Fibroblast of peridontal ligament (primary cell): Measurements from ENCODE around the gene ZFYVE28.
A peak's percentile ranks its signal among the peaks of the same experiment; 100 is the strongest.
"Not testable (repeated sequence)": the region's sequence is repeated elsewhere in the genome, so short reads cannot be mapped to it uniquely, and the experiment has no call there.

ENCODE experiments used
- DNase-seq: peaks from one replicate; pipeline ENCODE4 v3.0.0-alpha.2; 2010; ENCODE audit errors: extremely low read depth

Gene ZFYVE28

DNA sequence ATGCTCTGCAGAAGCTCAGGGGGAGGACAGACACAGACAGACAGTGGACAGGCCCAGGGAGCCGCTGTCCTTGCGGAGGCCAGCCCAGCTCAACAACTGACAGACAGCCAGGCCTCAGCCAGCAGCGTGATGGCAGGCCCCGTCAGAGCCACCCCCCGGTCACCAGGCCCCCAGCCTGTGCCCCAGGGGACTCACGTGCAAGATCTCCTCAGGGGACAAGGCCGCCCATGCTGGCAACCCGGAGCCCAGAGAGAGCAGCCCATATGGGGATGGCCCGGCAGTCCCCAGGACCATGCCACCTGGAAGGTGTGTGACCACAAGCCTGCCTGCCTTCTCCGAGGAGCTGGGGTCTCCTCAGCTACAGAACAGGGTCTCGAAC is 128.5 kb downstream of the ZFYVE28 start:
- DNase-seq: no peak

DNA sequence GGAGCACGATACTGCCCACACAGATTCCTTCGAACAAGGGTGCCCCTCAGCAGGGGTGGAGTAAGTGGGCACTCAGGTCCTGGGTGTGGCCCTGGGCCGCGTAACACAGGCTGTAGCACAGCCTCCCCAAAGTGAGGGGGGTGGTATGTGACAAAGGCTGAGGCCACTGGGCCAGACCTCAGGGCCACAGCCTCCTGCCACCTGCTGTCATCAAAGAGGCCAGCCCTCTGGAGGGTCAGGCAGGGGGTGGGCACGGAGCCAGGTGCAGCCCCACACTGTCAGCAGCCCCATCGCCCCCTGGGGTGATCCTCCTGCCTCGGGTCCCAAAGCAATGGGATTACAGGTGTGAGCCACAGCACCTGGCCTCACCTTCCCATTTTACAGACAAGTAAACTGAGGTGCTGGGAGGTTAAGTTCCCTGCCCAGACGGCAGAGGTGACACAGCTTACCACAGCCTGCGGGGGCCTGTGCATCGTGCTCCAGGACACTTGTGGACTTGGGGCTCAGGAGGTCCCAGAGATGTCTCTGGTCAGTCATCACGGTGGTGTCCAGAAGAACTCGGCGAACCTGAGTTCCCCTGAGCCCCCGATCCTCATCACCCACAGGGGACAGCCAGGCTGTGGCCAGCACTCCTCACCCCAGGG is 129.0 kb downstream of the ZFYVE28 start:
- DNase-seq: no peak

DNA sequence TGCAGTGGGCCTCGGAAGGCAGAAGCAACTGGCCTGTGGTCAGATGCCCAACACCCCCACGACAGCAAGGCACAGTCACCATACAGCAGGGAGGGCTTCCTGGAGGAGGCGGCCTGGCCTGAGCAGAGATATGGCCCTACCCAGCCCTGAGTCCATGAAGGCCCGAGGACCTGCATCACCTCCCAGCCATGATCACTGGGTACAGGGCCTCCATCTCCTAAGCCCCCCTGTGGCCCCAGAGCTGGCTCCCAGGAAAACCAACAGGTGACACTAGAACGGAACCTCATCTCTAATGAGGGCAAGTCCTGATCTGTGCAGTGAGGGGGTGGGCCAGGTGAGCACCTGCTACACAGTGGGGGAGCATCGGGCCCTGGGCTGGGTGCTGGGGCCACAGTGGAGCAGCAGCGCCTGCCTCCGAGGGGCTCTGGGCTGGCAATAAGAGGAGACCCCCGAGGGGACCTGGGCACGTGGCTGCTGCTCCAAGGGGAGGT is 130.3 kb downstream of the ZFYVE28 start:
- no peak for DNase-seq

DNA sequence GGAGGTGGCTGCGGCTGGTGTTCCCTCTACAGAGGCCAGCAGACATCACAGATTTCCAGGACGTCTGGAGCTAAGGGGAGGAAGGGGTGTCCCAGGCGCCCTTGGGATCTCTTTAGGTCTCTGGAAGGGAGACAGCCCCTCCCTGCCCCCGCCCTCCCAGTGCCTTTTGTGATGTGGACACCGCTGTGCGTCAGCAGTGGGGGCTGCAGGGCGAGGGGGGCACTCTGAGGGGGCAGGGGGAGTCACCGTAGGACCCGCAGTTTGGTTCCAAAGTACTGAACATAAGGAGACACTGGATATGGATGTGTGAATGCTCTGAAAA is 130.9 kb downstream of the ZFYVE28 start:
- DNase-seq: no peak

DNA sequence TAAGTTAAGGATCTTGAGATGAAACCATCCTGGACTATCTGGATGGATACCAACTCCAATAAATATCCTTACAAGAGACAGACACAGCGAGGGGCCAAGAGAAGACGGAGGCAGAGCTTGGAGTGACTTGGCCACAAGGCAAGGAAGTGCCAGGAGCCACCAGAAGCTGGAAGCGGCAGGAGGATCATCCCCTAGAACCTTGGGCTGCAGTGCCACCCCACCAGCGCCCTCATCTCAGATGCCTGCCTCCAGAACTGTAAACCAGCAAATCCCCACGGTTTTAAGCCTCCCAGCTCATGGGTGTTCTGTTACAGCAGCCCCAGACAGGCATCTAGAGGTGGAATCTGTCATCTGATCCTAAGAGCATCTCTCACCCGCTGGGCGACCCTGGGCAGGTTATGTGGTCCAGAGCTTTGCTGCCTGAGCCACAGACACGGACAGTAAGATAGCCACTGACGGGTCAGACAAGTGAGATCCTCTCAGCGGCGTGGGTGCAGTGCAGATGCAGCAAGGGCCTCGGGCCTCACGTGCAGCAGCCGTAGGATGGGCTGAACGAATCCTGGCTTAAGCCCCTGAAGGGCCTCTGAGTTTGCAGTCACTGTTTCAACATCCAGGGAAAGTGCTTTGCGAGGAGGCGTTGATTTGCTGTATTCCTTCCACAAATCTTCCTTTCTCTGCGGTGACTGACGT is 131.4 kb downstream of the ZFYVE28 start:
- no peak for DNase-seq

DNA sequence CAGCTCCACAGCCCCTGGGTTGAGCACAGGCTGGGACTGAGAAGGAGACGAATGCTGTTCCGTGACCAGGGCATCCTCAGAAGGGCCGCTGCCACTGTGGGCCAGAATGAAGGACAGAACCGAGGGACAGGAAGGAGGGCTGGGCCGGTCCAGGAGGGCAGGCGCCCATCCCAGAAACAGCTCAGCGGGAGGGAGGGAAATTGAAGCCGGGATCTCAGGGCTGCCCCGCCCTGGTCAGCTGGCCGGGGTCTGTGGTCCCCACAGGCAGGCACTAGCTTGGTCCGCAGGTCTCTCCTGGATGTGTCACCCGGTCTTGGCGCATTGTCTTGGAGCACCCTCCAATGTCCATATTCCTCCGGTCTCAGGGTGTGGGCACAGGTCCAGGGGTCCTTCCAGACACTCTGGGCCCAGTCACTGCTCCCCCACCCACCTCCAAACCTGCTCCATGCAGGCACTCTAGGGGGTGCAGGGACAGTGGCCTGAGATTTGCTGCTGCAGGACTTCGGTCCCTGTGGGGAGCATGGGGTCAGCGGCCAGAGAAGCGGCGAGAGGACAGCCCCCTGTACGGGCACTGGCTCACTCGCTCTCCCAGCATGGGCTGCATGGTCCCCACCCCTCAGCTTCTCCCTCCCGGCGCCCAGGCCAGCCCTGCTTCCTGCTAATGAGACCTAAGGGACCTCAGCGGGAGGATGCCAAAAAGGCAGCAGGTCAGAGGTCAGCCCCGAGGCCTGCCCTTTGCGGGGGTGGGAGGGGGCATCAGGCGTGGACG is 132.6 kb downstream of the ZFYVE28 start:
- no peak for DNase-seq

DNA sequence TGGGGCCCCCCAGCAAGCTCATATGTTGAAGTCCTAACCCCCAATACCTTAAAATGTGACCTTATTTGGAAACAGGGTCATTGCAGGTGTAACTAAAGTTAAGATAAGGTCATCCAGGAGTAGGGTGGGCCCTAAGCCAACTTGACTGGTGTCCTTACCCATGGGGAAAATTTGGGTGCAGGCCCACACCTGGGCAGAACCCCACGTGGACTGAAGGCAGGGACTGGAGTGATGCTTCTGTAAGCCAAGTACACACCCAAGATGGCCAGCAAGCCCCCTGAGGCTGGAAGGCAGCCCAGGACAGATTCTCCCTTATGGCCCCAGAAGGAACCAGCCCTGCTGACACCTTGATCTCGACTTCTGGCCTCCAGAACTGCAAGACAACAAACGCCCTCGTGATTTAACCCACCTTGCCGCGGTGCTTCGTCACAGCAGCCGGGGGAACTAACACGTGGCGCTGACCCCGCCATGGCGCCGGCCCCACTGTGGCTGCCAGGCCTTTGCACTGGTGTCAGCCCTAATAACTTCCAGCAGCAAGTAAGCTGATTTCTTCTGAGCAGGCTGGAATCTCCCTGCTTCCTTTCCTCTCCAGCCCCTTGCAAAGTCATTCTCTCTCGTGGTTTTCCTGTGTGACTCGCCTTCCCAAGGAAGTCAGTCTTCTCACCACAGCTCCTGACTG is 133.4 kb downstream of the ZFYVE28 start:
- DNase-seq: peak; percentile 43

DNA sequence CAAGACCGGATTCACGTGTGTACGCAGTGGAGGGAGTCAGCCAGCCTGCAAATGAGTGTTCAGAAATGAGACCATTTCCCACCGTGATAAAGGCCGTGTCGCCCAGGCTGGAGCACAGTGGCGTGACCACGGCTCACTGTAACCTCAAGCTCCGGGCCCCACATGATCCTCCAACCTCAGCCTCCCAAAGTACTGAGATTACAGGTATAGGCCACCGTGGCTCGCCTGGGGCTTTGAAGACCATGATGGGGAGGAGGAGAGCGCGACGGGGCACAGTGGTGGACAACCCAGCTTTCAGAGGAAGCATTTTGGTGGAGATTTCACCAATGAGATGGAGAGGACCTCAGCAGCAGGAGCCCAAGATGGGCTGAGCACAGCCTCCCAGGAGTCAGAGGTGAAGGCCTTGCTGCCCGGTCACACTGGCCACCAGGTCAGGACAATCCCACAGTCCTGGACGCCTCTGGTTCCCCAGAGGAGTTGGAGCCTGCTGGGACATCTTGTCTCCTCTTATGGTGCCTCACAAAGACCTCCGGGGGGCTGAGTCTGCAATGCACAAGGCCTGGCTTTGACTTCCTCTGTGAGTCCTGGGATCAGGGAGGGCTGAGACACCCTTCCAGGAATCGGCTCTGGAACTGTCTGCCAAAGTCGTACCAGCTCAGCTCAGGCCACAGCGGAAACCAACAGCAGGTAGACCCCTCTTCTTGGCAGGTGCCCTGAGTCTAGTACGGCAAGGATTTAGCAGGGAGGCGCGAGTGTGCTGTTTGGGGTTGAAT is 134.1 kb downstream of the ZFYVE28 start:
- DNase-seq: no peak

DNA sequence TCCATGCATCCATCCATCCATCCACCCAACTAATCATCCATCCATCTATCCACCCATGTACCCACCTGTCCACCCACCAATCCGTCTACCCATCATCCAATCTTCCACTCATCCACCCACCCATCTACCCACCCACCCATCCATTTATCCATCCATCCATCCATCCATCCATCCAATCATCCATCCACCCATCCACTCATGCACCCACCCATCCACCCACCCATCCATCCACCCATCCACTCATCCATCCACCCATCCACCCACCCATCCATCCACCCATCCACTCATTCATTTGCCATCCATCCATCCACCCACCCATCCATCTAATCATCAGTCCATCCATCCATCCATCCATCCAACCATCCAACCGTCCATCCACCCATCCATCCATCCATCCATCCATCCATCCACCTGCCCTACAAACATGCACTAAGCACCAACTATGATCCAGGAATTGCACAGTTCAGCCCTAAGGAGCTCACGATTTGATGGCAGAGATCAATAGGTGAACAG is 135.2 kb downstream of the ZFYVE28 start:
- DNase-seq: no peak

DNA sequence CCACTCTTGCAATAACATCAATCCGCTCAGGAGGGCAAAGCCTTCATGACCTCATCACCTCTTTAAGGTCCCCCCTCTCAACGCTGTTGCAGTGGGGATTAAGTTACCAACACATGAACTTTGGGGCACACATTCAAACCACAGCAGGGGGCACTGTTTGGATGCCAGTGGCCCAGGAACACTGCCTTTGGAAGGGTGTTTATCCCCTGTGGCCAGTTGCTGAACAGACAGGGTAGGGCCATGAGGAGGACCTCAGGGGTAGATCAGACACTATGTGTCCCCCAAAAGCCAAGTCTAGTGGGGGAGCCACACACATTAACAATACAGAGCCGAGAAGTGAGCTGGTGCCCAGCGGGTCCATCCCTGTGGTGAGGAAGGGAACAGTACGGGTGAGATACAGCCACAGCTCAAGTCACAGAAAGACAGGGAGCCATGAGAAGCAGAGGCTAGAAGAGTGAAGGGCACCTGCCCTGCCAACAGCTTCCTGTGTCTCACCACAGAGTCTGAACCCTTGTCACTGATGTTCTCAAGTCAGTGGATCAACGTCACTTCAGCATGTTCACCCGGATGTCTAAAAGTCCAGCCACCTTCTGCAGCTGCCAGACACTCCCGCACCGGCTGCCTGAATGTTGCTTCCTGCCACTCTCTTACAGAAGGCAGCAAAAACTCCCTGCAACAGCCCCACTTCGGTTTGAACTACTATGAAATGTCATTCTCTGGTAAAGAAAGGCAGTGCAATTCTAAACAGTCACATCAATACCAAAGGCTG is 136.7 kb downstream of the ZFYVE28 start:
- no peak for DNase-seq

DNA sequence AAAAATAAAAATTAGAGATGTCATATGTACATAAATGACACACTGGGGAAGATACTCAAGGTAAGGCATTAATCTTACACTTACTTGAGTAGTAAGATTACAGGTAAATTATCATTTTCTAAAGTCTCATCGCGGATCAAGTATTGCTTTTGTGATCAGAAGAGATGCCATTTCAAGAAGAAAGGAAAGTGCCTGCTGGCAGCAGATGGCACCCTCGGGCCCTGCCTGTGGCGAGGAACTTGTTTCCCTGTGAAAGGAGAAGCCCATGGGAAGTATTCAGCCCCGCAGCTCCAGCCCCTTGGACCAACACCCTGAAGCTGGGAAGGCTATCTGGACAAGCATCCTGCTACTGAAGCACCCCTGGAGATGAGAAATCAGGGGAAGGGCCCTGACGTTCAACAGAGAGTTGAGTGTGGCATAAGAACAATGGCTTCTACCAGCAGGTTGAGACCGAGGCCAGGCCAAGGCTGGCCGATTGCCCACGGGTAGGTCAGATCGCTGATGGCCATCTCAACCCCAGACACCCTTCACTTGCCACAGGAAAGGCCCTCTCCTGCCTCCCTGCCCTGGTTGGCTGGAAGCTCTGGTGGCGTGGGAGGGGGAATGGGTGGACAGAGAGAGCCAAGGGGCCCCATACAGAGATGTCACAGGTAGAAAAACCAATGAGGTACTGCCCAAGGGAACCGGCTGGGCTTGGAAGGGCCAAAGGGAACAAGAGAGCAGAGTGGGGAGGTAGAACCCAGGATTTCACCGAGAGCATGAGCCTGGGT is 137.7 kb downstream of the ZFYVE28 start:
- no peak for DNase-seq

DNA sequence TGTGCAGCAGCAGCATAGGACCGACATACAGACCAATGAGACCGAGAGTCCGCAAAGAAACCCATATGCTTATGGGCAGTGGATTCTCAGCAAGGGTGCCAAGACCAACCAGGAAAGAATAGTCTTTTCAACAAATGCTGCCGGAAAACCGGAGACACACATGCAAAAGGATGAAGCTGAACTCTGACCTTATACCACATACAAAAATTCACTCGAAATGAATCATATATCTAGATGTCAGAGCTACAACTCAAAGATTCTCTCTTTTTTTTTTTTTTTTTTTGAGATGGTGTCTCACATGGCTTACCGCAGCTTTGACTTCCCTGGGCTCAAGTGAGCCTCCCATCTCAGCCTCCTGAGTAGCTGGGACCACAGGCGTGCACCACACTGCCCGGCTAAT is 140.5 kb downstream of the ZFYVE28 start:
- no peak for DNase-seq

DNA sequence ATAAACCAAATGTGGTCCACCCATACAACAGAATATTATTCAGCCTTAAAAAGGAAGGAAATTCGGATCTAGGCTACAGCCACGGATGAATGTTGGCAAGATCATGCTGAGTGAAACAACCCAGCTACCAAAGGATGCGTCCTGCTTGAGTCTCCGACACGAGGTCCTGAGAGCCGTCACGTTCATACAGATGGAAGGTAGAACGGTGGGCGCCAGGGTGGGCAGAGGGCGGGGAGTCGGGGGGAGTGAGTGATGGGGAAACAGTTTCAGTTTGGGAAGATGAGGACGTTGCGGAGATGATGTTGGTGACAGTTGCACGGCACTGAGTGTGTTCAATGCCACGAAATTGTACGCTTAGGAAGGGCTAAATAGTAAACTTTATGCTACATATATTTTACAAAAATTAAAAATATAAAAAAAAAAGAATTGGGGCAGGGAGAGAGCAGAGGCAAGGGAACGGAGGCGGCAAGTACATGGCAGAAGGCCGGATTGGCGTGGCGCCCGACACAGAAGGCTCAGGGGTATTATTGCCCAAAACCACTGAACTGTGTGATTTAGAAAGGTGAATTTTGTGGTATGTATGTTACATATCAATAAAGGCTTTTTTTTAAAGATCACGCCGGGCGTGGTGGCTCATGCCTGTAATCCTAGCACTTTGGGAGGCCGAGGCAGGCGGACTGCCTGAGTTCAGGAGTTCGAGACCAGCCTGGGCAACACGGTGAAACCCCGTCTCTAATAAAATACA is 141.7 kb downstream of the ZFYVE28 start:
- DNase-seq: no peak

DNA sequence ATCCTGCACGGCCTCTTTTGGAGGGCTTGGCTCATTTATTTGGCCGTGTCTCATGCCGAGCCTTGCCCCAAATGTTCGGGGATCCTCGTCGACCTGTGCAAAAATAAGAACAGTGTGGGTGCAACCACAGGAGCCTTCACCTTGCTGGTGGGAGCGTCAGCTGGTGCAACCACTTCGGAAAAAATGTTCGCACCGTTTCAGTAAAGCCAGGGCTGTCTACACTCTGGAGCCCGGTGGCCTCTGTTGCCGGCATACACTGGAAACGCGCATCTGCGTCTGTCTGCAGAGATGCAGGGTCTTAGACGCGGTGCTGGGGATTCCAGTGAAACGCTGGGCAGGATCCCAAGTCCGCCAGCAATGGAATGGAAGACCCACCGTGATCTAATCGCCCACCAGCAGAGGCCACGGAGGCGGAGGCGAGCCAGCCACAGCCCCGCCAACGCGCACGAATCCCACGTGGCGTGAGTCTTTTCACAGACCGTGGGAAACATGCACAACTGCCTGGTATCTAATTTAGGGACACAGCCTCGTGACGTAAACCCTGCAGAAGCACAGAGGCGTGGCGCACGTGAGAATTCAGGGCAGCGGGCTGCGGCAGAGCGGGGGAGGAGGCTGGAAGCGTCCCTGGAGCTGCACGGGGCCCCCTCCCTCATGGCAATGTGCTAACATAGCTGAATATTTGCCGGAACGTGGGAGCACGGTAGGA is 142.7 kb downstream of the ZFYVE28 start:
- DNase-seq: no peak

DNA sequence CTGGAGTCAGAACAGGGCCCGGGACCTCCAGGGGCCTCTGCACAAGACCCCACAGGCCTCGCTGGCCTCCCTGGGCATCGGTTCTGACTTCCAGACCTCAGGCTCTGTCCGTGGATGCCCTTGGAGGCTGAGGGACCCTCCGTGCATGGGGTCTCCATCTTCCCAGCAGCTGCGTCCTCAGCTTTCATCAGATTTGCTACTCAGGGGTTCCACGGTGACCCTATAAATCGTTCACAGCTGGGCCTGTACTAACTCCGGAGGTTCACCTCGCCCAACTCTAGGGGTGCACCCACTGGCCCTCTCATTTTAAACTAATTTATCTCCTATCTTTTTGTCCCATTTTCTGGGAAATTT is 143.4 kb downstream of the ZFYVE28 start:
- DNase-seq: not testable (repeated sequence)

DNA sequence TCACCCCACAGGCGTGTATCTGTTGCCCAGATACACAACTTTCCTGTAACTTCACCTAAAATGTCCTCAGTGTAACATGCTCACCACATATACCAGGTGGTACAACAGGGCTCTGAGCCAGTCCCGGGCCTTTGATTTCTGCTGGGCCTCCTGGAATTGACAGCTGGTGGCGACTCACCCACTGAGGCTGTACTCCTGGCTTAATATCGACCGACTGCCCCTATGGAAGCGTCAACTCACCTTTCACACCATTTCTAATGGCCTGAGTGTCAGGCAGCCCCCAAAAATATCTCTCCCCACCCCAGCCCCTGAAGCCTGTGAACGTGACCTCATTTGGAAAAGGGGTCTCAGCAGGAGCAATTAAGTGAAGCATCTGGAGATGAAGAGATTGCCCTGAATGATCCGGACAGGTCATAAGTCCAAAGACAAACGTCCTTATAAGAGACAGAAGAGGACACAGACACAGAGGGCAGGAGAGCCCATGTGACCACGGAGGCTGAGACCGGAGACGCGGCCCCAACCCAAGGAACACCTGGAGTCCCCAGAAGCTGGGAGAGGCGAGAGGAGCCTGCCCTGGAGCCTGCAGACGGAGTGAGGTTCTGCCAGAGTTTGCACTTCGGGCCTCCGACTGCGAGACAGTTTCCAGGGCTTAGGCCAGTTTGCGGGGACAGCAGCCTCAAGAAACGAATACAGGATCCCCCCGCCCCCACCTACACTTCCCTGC is 144.0 kb downstream of the ZFYVE28 start:
- no peak for DNase-seq

DNA sequence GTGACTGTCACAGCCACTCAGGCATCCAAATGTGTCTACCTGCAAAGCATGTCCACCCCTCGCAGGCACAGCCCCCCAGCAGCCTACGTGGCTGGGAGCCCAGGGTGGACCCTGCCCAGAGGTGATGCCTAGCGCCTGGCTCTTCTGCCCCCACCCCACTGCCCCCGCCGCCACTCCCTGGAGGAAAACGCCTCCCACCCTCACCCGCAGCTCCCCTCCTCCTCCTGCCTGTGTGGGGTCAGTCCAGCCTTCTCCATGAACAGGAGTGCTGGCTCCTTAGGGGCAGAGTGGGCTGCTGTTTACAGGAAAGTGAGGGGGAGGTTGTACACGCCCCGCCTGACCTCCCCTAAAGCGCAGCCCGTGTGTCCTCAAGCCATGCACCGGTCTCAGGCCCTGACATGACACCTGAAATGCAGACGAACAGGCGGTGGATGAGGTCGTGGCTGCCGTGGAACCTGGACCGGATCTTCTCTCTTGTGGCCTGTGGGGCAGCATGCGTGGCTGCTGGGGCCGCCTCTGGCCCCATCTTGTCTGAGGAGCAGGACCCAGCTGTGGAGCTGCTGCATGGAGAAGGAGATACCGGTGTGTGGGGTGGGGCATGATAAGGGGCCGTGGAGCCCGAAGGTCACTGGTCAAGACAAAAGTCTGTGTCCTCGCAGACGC is 144.7 kb downstream of the ZFYVE28 start:
- DNase-seq: no peak
